ENCODE results near the gene CNTN5. TPM values are rescaled to one million over a fixed set of nuclear protein-coding genes. Genes with fewer than 3 reads are reported as not detected.
"Not testable (repeated sequence)": the region's sequence is repeated elsewhere in the genome, so short reads cannot be mapped to it uniquely, and the experiment has no call there.

Gene CNTN5
- total RNA-seq, 1 donor from 2014 or later, result not detected

GRCh38 chr11:99271527-99271926 is 250.8 kb downstream of the CNTN5 start:
- no peak for DNase-seq
- intact Hi-C loops (cut with DNase I), result no loop called here
- H3K27ac ChIP-seq, result no peak overlapping the region

DNA sequence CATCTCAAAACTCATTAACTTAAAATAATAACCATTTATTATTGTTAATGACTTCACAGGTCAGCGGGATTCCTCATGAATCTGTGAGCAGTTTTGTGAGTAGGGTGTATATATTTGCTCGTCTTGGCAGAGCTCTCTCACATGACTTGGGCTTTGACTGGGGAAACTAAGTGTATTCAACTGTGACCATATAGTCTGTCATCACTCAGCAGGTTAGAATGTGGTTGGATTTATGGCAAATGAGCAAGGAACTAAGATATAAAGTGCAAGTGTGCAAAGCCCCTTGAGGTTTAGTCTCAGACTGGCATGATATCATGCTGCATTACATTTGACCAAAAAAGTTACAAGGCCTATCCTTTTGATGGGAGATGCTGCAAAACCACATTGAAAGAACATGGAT is 254.8 kb downstream of the CNTN5 start:
- Histone ChIP-seq H3K27ac (no peak overlapping the region), H3K36me3 (no peaks in the 10 kb centered on the region), H3K9me3 (no peaks in the 10 kb centered on the region), H3K4me1 (no peaks in the 10 kb centered on the region), H3K4me3 (no peak overlapping the region), H3K27me3 (no peaks in the 10 kb centered on the region)
- no peak for ATAC-seq
- intact Hi-C loops (cut with DNase I), result no loop called here
- TF ChIP-seq CTCF (IDR thresholded peaks at IDR 0.05), result no peak
- DNase-seq, result no peak

More at GRCh38 chr11:99271527-99271926, 250.8 kb downstream of the CNTN5 start:
- ATAC-seq, result no peak
- H3K4me1 ChIP-seq, result no peaks in the 10 kb centered on the region
- H3K9me3 ChIP-seq, result no peaks in the 10 kb centered on the region
- TF ChIP-seq CTCF (IDR thresholded peaks at IDR 0.05), result no peak
- no peak overlapping the region for H3K4me3 ChIP-seq
- no peaks in the 10 kb centered on the region for H3K27me3 ChIP-seq
- H3K36me3 ChIP-seq, result no peaks in the 10 kb centered on the region

GRCh38 chr11:99277281-99277680 is 256.5 kb downstream of the CNTN5 start:
- H3K27me3 ChIP-seq, result no peaks in the 10 kb centered on the region
- H3K4me3 ChIP-seq, result no peak overlapping the region
- DNase-seq (no peak), ATAC-seq (no peak)
- no peak overlapping the region for H3K27ac ChIP-seq
- TF ChIP-seq CTCF (IDR thresholded peaks at IDR 0.05), result no peak
- intact Hi-C loops (cut with DNase I), result no loop called here
- H3K36me3 ChIP-seq, result no peaks in the 10 kb centered on the region
- no peaks in the 10 kb centered on the region for H3K4me1 ChIP-seq
- H3K9me3 ChIP-seq, result no peaks in the 10 kb centered on the region

DNA sequence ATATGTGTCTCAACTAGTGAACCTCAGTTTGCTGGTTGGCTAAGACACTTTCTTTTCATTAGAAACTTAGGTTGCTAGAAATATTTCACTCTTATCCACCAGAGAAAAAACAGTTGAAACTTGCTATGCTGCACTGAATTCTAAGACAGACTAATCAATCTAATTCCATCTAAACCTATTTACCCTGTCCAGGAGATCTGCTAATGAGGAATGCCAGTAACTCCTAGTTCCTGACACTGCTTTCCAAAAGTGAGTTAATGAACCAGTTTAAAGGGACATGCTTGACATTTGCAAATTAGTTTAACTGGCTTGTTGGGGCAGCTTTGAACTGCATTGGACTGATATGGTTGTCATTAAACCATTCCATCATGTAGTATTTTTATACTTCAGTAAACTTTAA is 258.5 kb downstream of the CNTN5 start:
- ATAC-seq (no peak), DNase-seq (no peak)
- TF ChIP-seq CTCF (IDR thresholded peaks at IDR 0.05), result no peak
- intact Hi-C loops (cut with DNase I), result no loop called here
- H3K4me3 ChIP-seq, result no peak overlapping the region
- no peaks in the 10 kb centered on the region for H3K9me3 ChIP-seq
- H3K36me3 ChIP-seq, result no peaks in the 10 kb centered on the region
- no peaks in the 10 kb centered on the region for H3K4me1 ChIP-seq
- no peak overlapping the region for H3K27ac ChIP-seq
- H3K27me3 ChIP-seq, result no peaks in the 10 kb centered on the region

DNA sequence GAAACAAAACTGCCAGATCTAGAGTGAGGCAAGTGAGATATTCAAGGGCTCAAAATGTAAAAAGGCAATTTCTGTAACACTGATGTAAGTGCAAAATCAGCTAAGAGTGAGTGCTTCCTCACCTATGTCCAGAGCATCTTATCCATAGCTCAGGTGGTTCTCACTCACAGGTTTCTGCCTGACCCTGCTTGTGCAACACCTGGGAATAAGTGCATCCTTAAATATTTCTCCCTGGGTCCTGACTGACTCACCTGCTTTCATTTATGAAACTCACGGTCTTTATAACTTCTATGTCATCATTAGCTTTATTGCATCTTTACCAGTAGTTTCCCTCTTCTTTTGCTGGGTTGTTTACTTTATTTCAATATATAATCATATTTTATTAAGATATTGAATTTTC is 260.6 kb downstream of the CNTN5 start:
- Histone ChIP-seq H3K36me3 (no peaks in the 10 kb centered on the region), H3K9me3 (no peaks in the 10 kb centered on the region), H3K4me1 (no peaks in the 10 kb centered on the region), H3K4me3 (no peak overlapping the region), H3K27me3 (no peaks in the 10 kb centered on the region), H3K27ac (no peak overlapping the region)
- DNase-seq, result no peak
- intact Hi-C loops (cut with DNase I), result no loop called here
- ATAC-seq, result no peak
- TF ChIP-seq CTCF (IDR thresholded peaks at IDR 0.05), result no peak

DNA sequence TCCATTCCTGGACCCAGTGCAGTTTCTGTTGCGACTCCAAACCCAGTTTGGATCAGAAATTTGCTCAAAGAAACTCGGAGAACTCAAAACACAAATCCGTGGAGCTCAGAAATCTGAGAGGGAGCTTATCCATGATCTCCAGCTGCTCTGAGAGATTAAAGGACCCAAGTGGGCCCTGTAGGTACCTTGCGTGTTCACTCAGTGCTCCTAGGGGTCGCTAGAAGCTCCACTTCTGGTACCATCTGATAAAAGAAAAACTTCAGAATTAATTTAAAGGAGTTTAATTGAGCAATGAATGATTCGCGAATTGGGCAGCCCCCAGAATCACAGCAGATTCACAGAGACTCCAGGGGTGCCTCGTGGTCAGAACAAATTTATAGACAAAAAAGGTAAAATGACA is 277.2 kb downstream of the CNTN5 start:
- DNase-seq; H3K27ac ChIP-seq; H3K36me3 ChIP-seq; H3K9me3 ChIP-seq; H3K4me3 ChIP-seq; intact Hi-C loops (cut with DNase I); H3K27me3 ChIP-seq; ATAC-seq; H3K4me1 ChIP-seq: not testable (repeated sequence)
